ENCODE results near the gene ST6GAL1.

GRCh38 chr3:186989429-186989828, 59.1 kb downstream of the ST6GAL1 start:
- TF ChIP-seq CTCF (IDR thresholded peaks at IDR 0.05): no peak
- no peak for TF ChIP-seq POLR2AphosphoS5 (IDR thresholded peaks at IDR 0.05; ENCODE audit: low read depth, low read length)
- TF ChIP-seq, protein P1, sequence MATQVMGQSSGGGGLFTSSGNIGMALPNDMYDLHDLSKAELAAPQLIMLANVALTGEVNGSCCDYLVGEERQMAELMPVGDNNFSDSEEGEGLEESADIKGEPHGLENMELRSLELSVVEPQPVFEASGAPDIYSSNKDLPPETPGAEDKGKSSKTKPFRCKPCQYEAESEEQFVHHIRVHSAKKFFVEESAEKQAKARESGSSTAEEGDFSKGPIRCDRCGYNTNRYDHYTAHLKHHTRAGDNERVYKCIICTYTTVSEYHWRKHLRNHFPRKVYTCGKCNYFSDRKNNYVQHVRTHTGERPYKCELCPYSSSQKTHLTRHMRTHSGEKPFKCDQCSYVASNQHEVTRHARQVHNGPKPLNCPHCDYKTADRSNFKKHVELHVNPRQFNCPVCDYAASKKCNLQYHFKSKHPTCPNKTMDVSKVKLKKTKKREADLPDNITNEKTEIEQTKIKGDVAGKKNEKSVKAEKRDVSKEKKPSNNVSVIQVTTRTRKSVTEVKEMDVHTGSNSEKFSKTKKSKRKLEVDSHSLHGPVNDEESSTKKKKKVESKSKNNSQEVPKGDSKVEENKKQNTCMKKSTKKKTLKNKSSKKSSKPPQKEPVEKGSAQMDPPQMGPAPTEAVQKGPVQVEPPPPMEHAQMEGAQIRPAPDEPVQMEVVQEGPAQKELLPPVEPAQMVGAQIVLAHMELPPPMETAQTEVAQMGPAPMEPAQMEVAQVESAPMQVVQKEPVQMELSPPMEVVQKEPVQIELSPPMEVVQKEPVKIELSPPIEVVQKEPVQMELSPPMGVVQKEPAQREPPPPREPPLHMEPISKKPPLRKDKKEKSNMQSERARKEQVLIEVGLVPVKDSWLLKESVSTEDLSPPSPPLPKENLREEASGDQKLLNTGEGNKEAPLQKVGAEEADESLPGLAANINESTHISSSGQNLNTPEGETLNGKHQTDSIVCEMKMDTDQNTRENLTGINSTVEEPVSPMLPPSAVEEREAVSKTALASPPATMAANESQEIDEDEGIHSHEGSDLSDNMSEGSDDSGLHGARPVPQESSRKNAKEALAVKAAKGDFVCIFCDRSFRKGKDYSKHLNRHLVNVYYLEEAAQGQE (IDR thresholded peaks at IDR 0.05; ENCODE audit: insufficient read depth in 1 of 2, low read depth in 2 of 2, low read length in 1 of 2): no peak
- no peak for TF ChIP-seq TCF7L2 (IDR thresholded peaks at IDR 0.05; ENCODE audit: low read depth, low read length)
- TF ChIP-seq SIN3A (IDR thresholded peaks at IDR 0.05; ENCODE audit: borderline replicate concordance, insufficient read depth, low read depth, low read length): no peak
